ENCODE measurements around the gene CSMD2.

DNA sequence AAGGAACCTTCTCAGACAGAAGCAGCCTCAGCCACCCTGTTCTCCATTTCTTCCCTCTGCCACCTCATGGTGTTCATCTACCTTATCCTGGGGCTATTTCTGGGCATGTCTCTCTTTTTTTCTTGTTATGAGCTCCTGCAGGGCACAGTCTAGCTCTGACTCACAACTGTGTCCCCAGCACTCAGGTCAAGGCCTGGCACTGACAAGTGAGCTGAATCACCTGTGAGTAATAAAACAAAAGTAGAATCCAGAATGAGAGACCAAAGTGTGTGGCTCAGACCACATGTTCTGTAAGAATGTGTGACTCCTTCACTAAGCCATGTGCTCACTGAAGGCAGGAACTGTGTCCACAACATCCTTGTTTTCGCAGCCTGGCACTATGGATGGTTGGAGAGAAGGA, 34.9 kb upstream of the CSMD2 start:
- TF ChIP-seq CTCF (conservative IDR thresholded peaks at IDR 0.05; ENCODE audit: low read depth in 2 of 2) (no peak), EZH2 (IDR thresholded peaks at IDR 0.05; ENCODE audit: low read depth, unreplicated experiment) (no peak), POLR2AphosphoS5 (IDR thresholded peaks at IDR 0.05; ENCODE audit: low read depth) (no peak), CREB1 (CRISPR knock-in tag; IDR thresholded peaks at IDR 0.05; ENCODE audit: low read depth) (no peak), ZNF114 (CRISPR knock-in tag; IDR thresholded peaks at IDR 0.05) (no peak), JUNB (IDR thresholded peaks at IDR 0.05; ENCODE audit: unreplicated experiment) (no peak), EZH2phosphoT487 (IDR thresholded peaks at IDR 0.05; ENCODE audit: unreplicated experiment) (no peak)
